OCI-M1 (cell line): ENCODE data around the gene MGMT.

Experiments used
- DNase-seq: peaks from one replicate; lab custom pipeline; 2025; lab: John Stamatoyannopoulos, UW

MGMT gene

GRCh38 chr10:129807211-129807610 lies 340.2 kb downstream of the MGMT start:
- DNase-seq, result no peak

GRCh38 chr10:129808092-129808983 lies 341.3 kb downstream of the MGMT start:
- no peak for DNase-seq

GRCh38 chr10:129809431-129809830 lies 342.4 kb downstream of the MGMT start:
- DNase-seq, result no peak

GRCh38 chr10:129809841-129810240 lies 342.8 kb downstream of the MGMT start:
- no peak for DNase-seq

GRCh38 chr10:129811208-129811607 lies 344.2 kb downstream of the MGMT start:
- DNase-seq, result no peak

GRCh38 chr10:129812398-129812797 lies 345.4 kb downstream of the MGMT start:
- no peak for DNase-seq

- DNase-seq, result no peak
Observed at GRCh38 chr10:129814681-129815646, 347.9 kb downstream of the MGMT start.

- DNase-seq, result no peak
Observed at GRCh38 chr10:129815898-129816655, 349.0 kb downstream of the MGMT start.

- no peak for DNase-seq
Observed at GRCh38 chr10:129816656-129817045, 349.6 kb downstream of the MGMT start.
